IMR-90 (cell line): ENCODE results near the gene TEX14. TPM values are rescaled to one million over a fixed set of nuclear protein-coding genes. Genes with fewer than 3 reads are reported as not detected.

Experiments used
- ATAC-seq: fragments of 200-7000 bp; cut with Tn5 transposase; 2 replicates; pipeline ENCODE4 v1.9.1; 2020; ENCODE audit warnings: low read depth, mild to moderate bottlenecking, moderate library complexity
- BruUV-seq: library from RNA; stranded (reverse); fragments of 400-500 nt; replicated peaks from 2 replicates; lab custom pipeline; 2021; lab: Mats Ljungman, UMichigan
- CTCF ChIA-PET: fragments of 300-600 bp; formaldehyde crosslinking; extraction: SDS; loops from one replicate; lab custom pipeline; 2021; ENCODE audit warnings: antibody characterized with exemption; lab: Yijun Ruan, JAX
- POLR2A ChIA-PET: fragments of 300-600 bp; sonication (Branson Sonifier 250); formaldehyde crosslinking; loops from one replicate; lab custom pipeline; 2022; ENCODE audit warnings: antibody characterized with exemption; ENCODE audit not compliant: unreplicated experiment; lab: Charles Lee
- DNase-seq: peaks from one replicate; pipeline ENCODE4 v3.0.0; 2013
- H2AFZ ChIP-seq: replicated peaks from 2 replicates; pipeline ENCODE3; 2013; ENCODE audit warnings: low read length, mild to moderate bottlenecking; ENCODE audit not compliant: poor library complexity
- H2AK5ac ChIP-seq: 2 replicates; pipeline ENCODE4 v1.6.1; 2013; ENCODE audit warnings: low read depth, low read length, inconsistent platforms
- H2AK9ac ChIP-seq: replicated peaks from 2 replicates; pipeline ENCODE3; 2013; ENCODE audit warnings: mild to moderate bottlenecking, low read depth, low read length, moderate library complexity; ENCODE audit not compliant: poor library complexity
- H2BK120ac ChIP-seq: 2 replicates; pipeline ENCODE4 v1.6.1; 2013; ENCODE audit warnings: low read depth, low read length, inconsistent platforms
- H2BK15ac ChIP-seq: 3 replicates; pipeline ENCODE4 v1.6.1; 2013; ENCODE audit warnings: low read depth, low read length, inconsistent platforms
- H2BK20ac ChIP-seq: 2 replicates; pipeline ENCODE4 v1.6.1; 2013; ENCODE audit warnings: low read depth, mild to moderate bottlenecking, inconsistent platforms, low read length, moderate library complexity
- H2BK5ac ChIP-seq: 2 replicates; pipeline ENCODE4 v1.6.1; 2013; ENCODE audit warnings: mild to moderate bottlenecking, low read depth, low read length, inconsistent platforms; ENCODE audit not compliant: poor library complexity, severe bottlenecking
- H3K14ac ChIP-seq: replicated peaks from 2 replicates; pipeline ENCODE4 v1.6.1; 2013; ENCODE audit warnings: low read depth, low read length, inconsistent platforms
- H3K18ac ChIP-seq: 2 replicates; pipeline ENCODE4 v1.6.1; 2013; ENCODE audit warnings: low read depth, low read length, control low read depth
- H3K23ac ChIP-seq: 2 replicates; pipeline ENCODE4 v1.6.1; 2013; ENCODE audit warnings: low read depth, low read length, inconsistent platforms
- H3K27ac ChIP-seq: 2 replicates; pipeline ENCODE4 v1.5.1; 2013; ENCODE audit warnings: mild to moderate bottlenecking, control low read depth, low read length; ENCODE audit not compliant: insufficient read depth
- H3K27me3 ChIP-seq: 2 replicates; pipeline ENCODE4 v1.6.1; 2013; ENCODE audit warnings: low read length; ENCODE audit not compliant: control insufficient read depth, insufficient read depth
- H3K36me3 ChIP-seq: 2 replicates; pipeline ENCODE4 v1.6.1; 2013; ENCODE audit warnings: low read length, mixed read lengths; ENCODE audit not compliant: control insufficient read depth, insufficient read depth
- H3K4ac ChIP-seq: 2 replicates; pipeline ENCODE4 v1.6.1; 2013; ENCODE audit warnings: low read depth, low read length, inconsistent platforms
- H3K4me1 ChIP-seq: 2 replicates; pipeline ENCODE4 v1.6.1; 2013; ENCODE audit warnings: low read length, mixed read lengths; ENCODE audit not compliant: control insufficient read depth, insufficient read depth
- H3K4me2 ChIP-seq: 2 replicates; pipeline ENCODE4 v1.6.1; 2013; ENCODE audit warnings: low read depth, mild to moderate bottlenecking, control low read depth, low read length, moderate library complexity
- H3K4me3 ChIP-seq: 2 replicates; pipeline ENCODE4 v1.5.1; 2013; ENCODE audit warnings: low read depth, mild to moderate bottlenecking, control low read depth, low read length, moderate library complexity; ENCODE audit not compliant: insufficient read depth
- H3K56ac ChIP-seq: 2 replicates; pipeline ENCODE4 v1.6.1; 2013; ENCODE audit warnings: low read length, inconsistent platforms; ENCODE audit not compliant: insufficient read depth; ENCODE audit errors: extremely low read depth
- H3K79me1 ChIP-seq, 2 experiments: 2 replicates each; pipeline ENCODE4 v1.6.1; 2013; ENCODE audit warnings: low read length in 2 of 2, inconsistent platforms in 1 of 2, low read depth in 1 of 2
- H3K9ac ChIP-seq: 2 replicates; pipeline ENCODE4 v1.6.1; 2013; ENCODE audit warnings: low read depth, low read length, control low read depth
- H3K9me1 ChIP-seq: 2 replicates; pipeline ENCODE4 v1.6.1; 2013; ENCODE audit warnings: low read length, inconsistent platforms; ENCODE audit not compliant: insufficient read depth
- H3K9me3 ChIP-seq: 2 replicates; pipeline ENCODE4 v1.6.1; 2013; ENCODE audit warnings: low read length; ENCODE audit not compliant: control insufficient read depth, insufficient read depth
- H4K20me1 ChIP-seq: 2 replicates; pipeline ENCODE4 v1.6.1; 2013; ENCODE audit warnings: low read length, inconsistent platforms; ENCODE audit not compliant: insufficient read depth
- H4K5ac ChIP-seq: 2 replicates; pipeline ENCODE4 v1.6.1; 2013; ENCODE audit warnings: mild to moderate bottlenecking, low read depth, low read length, control low read depth
- H4K8ac ChIP-seq, 2 experiments: 2 replicates each; pipeline ENCODE4 v1.6.1; 2013; ENCODE audit warnings: low read depth in 2 of 2, low read length in 2 of 2, control low read depth in 1 of 2, inconsistent platforms in 1 of 2
- H4K91ac ChIP-seq: 2 replicates; pipeline ENCODE4 v1.6.1; 2013; ENCODE audit warnings: low read depth, low read length, inconsistent platforms; ENCODE audit not compliant: insufficient read depth
- CEBPB ChIP-seq: IDR thresholded peaks from 2 replicates; pipeline ENCODE4 v1.6.1; 2012; ENCODE audit warnings: low read depth, low read length, improper control_type of control experiment
- CTCF ChIP-seq: conservative IDR thresholded peaks from 2 replicates; pipeline ENCODE4 v1.5.1; 2012; ENCODE audit warnings: mild to moderate bottlenecking, low read depth, low read length, improper control_type of control experiment
- ELK1 ChIP-seq: fragments of 150-350 bp; IDR thresholded peaks from 2 replicates; pipeline ENCODE4 v1.6.1; 2016; ENCODE audit warnings: low read depth, mild to moderate bottlenecking, low read length, moderate library complexity, borderline replicate concordance
- FOS ChIP-seq: fragments of 150-350 bp; IDR thresholded peaks from 2 replicates; pipeline ENCODE4 v1.6.1; 2016; ENCODE audit warnings: low read depth, low read length
- MAZ ChIP-seq: IDR thresholded peaks from 2 replicates; pipeline ENCODE4 v1.6.1; 2012; ENCODE audit warnings: low read depth, mild to moderate bottlenecking, low read length, improper control_type of control experiment, moderate library complexity, borderline replicate concordance
- NFE2L2 ChIP-seq: fragments of 150-350 bp; IDR thresholded peaks from 2 replicates; pipeline ENCODE4 v1.6.1; 2016; ENCODE audit warnings: low read depth, mild to moderate bottlenecking, low read length
- POLR2A ChIP-seq: IDR thresholded peaks from 2 replicates; pipeline ENCODE4 v1.6.1; 2012; ENCODE audit warnings: mild to moderate bottlenecking, low read depth, low read length
- RAD21 ChIP-seq: IDR thresholded peaks from 2 replicates; pipeline ENCODE4 v1.6.1; 2012; ENCODE audit warnings: low read length, improper control_type of control experiment
- RFX5 ChIP-seq: IDR thresholded peaks from 2 replicates; pipeline ENCODE4 v1.8.0; 2012; ENCODE audit warnings: low read depth, mild to moderate bottlenecking, low read length, moderate library complexity
- SMC3 ChIP-seq: fragments of 150-350 bp; IDR thresholded peaks from 2 replicates; pipeline ENCODE4 v1.6.1; 2016; ENCODE audit warnings: low read depth, mild to moderate bottlenecking, antibody characterized with exemption, low read length, moderate library complexity
- WGBS, 2 experiments: methylation state at CpG; one replicate each; pipeline versions ENCODE4 v1.1.5 to v1.1.7; 2013; ENCODE audit warnings: missing lambda C conversion rate in 2 of 2; ENCODE audit not compliant: insufficient read length in 1 of 2; ENCODE audit errors: extremely low coverage in 2 of 2; 5-methylcytosine and 5-hydroxymethylcytosine counted together
- dilution Hi-C: fragments of 300-500 bp; cut with HindIII; formaldehyde crosslinking; loops from one replicate; pipeline ENCODE4 v1.14.3; 2018; ENCODE audit warnings: low sequenced_read_pairs; ENCODE audit not compliant: unreplicated experiment
- in situ Hi-C: fragments of 300-500 bp; cut with MboI; formaldehyde crosslinking; loops from 3 replicates; pipeline ENCODE4 v1.14.3; 2019; ENCODE audit warnings: low sequenced_read_pairs, inconsistent platforms, mixed read lengths
- intact Hi-C: fragments of 100-400 bp; cut with micrococcal nuclease; formaldehyde crosslinking; loops from 2 replicates; pipeline ENCODE4 v1.10.0; 2022
- polyA plus RNA-seq, 3 experiments: library from polyadenylated mRNA; depleted of rRNA; stranded (reverse); fragments of >200 nt; gene quantifications; 2 replicates each; pipeline ENCODE4 v1.2.3, GENCODE V29; 2012; ENCODE audit warnings: low replicate concordance in 1 of 3
- total RNA-seq: library from RNA; depleted of rRNA; stranded (reverse); fragments of >200 nt; gene quantifications from 2 replicates; pipeline ENCODE4 v1.2.3, GENCODE V29; 2012

The TEX14 gene
- total and polyA plus RNA-seq, 2 of the 4 experiments (the other 2 are of a cell fraction), result not detected

GRCh38 chr17:58587713-58588117 is 104.1 kb downstream of the TEX14 start:
- Histone ChIP-seq H3K23ac (no peak overlapping the region), H3K4me3 (no peak overlapping the region), H3K36me3 (no peaks in the 10 kb centered on the region), H3K4me1 (no peaks in the 10 kb centered on the region), H3K56ac (no peak overlapping the region), H3K9me3 (no peaks in the 10 kb centered on the region), H2BK15ac (no peak overlapping the region), H3K27ac (no peak overlapping the region), H2AK5ac (no peak overlapping the region), H2BK20ac (no peak overlapping the region), H4K20me1 (no peaks in the 10 kb centered on the region), H2AK9ac (no peak overlapping the region), H3K4ac (no peak overlapping the region), H3K4me2 (no peak overlapping the region), H3K9me1 (no peaks in the 10 kb centered on the region), H4K8ac (no peak overlapping the region), H3K9ac (no peak overlapping the region), H2AFZ (peak overlapping the region; percentile 28), H2BK5ac (no peak overlapping the region), H4K5ac (no peak overlapping the region), H3K27me3 (peaks cover 17% of the 10 kb centered on the region), H3K18ac (no peak overlapping the region), H2BK120ac (no peak overlapping the region), H4K91ac (no peak overlapping the region), H3K79me1 (no peaks in the 10 kb centered on the region), H3K14ac (no peak overlapping the region)
- ChIA-PET CTCF (interaction anchor here (0.6 to 1.3 kb wide), 12 partner anchors 8 to 417 kb away, joined by 3 to 7 read pairs (median 4); no protein-coding TSS in a partner anchor), POLR2A (no interaction called here)
- BruUV-seq, result no TSS peak
- intact Hi-C loops (loop anchor here (1.0 to 5.0 kb wide), 6 partner anchors 44 to 418 kb away; partner anchors contain the start of genes RAD51C and TEX14), dilution Hi-C loops (no loop called here), in situ Hi-C loops (loop anchor here (10.0 kb wide), 1 partner anchor 417 kb away; no protein-coding TSS in a partner anchor)
- TF ChIP-seq RFX5 (no peak), CTCF (peak; percentile 78), SMC3 (peak; percentile 80), FOS (no peak), CEBPB (no peak), ELK1 (no peak), RAD21 (peak; percentile 80), POLR2A (no peak), NFE2L2 (no peak), MAZ (peak; percentile 51; the same call in 1 of the 2 replicates)
- DNase-seq, result peak; percentile 27
- WGBS, 2 experiments, result no CpG with 5 or more reads among the region's 2 CpGs
- ATAC-seq, result peak; percentile 87
